Panc1 (cell line): ENCODE results near the gene UBFD1. TPM values are rescaled to one million over a fixed set of nuclear protein-coding genes. Genes with fewer than 3 reads are reported as not detected.
A peak's percentile ranks its signal among the peaks of the same experiment; 100 is the strongest.

Experiments
- ATAC-seq: fragments of 200-7000 bp; cut with Tn5 transposase; 2 replicates; pipeline ENCODE4 v1.9.1; 2020; ENCODE audit warnings: mild to moderate bottlenecking, moderate library complexity
- BruUV-seq: library from RNA; stranded (reverse); fragments of 400-500 nt; replicated peaks from 2 replicates; lab custom pipeline; 2021; lab: Mats Ljungman, UMichigan
- CTCF ChIA-PET: fragments of 300-600 bp; sonication (Branson Sonifier 250); formaldehyde crosslinking; loops from one replicate; lab custom pipeline; 2022; ENCODE audit warnings: antibody characterized with exemption; lab: Charles Lee
- POLR2A ChIA-PET: fragments of 300-600 bp; sonication (Branson Sonifier 250); formaldehyde crosslinking; loops from one replicate; lab custom pipeline; 2022; ENCODE audit warnings: antibody characterized with exemption; lab: Charles Lee
- DNase-seq: peaks from one replicate; pipeline ENCODE4 v3.0.0-alpha.2; 2010; ENCODE audit warnings: low read depth, low spot score
- H3K27ac ChIP-seq: 2 replicates; pipeline ENCODE4 v1.5.1; 2011; ENCODE audit warnings: mild to moderate bottlenecking, low read length, inconsistent platforms
- H3K27me3 ChIP-seq: fragments of 200-500 bp; sonication (Bioruptor generic); 2 replicates; pipeline ENCODE4 v1.6.0; 2014; ENCODE audit warnings: low read length, inconsistent platforms; ENCODE audit not compliant: control insufficient read depth, insufficient read depth
- H3K36me3 ChIP-seq: fragments of 200-500 bp; sonication (Bioruptor generic); 2 replicates; pipeline ENCODE4 v1.5.1; 2014; ENCODE audit warnings: inconsistent platforms, mild to moderate bottlenecking, low read length, moderate library complexity; ENCODE audit not compliant: control insufficient read depth, insufficient read depth
- H3K4me1 ChIP-seq: 2 replicates; pipeline ENCODE4 v1.5.1; 2011; ENCODE audit warnings: inconsistent platforms, mild to moderate bottlenecking, low read length, moderate library complexity; ENCODE audit not compliant: control insufficient read depth, insufficient read depth
- H3K4me3 ChIP-seq, 2 experiments: 2 replicates each; pipeline ENCODE4 v1.5.1; 2011 to 2012; ENCODE audit warnings: low read depth in 2 of 2, low read length in 2 of 2, mild to moderate bottlenecking in 2 of 2, inconsistent platforms in 1 of 2, moderate library complexity in 1 of 2
- H3K9me3 ChIP-seq: fragments of 200-500 bp; sonication (Bioruptor generic); 2 replicates; pipeline ENCODE4 v1.5.1; 2014; ENCODE audit warnings: low read depth, mild to moderate bottlenecking, inconsistent platforms, low read length, moderate library complexity; ENCODE audit not compliant: control insufficient read depth, insufficient read depth
- POLR2AphosphoS5 ChIP-seq: IDR thresholded peaks from 2 replicates; pipeline ENCODE4 v1.6.1; 2012; ENCODE audit warnings: mild to moderate bottlenecking, low read depth, low read length, moderate library complexity
- SIN3A ChIP-seq: IDR thresholded peaks from 2 replicates; pipeline ENCODE4 v1.6.1; 2012; ENCODE audit warnings: low read depth, mild to moderate bottlenecking, low read length, moderate library complexity, borderline replicate concordance; ENCODE audit not compliant: insufficient read depth
- TCF7L2 ChIP-seq: IDR thresholded peaks from 2 replicates; pipeline ENCODE4 v1.6.1; 2011; ENCODE audit warnings: mild to moderate bottlenecking, low read depth, low read length, inconsistent platforms
- in situ Hi-C: cut with HindIII; loops from 2 replicates; pipeline ENCODE4 v1.10.0; 2016; ENCODE audit warnings: low sequenced_read_pairs, low pct_unique_long_range_greater_than_20kb
- intact Hi-C: fragments of 100-400 bp; cut with micrococcal nuclease; formaldehyde crosslinking; loops from one replicate; pipeline ENCODE4 v1.10.0; 2022; ENCODE audit not compliant: unreplicated experiment
- total RNA-seq: library from RNA; stranded (reverse); gene quantifications from one replicate; pipeline ENCODE4 v1.2.1, GENCODE V29; 2021; ENCODE audit not compliant: unreplicated experiment
- TF ChIP-seq, protein P1 (sequence below): fragments of 450-650 bp; IDR thresholded peaks from 2 replicates; pipeline ENCODE4 v1.5.1; 2017; ENCODE audit warnings: mild to moderate bottlenecking
- TF ChIP-seq, protein P2 (sequence below), 2 experiments: IDR thresholded peaks; 2 replicates each; pipeline ENCODE4 v1.6.1; 2011 to 2012; ENCODE audit warnings: low read depth in 2 of 2, control low read depth in 1 of 2, low read length in 1 of 2, mild to moderate bottlenecking in 1 of 2, moderate library complexity in 1 of 2; ENCODE audit not compliant: insufficient read depth in 1 of 2

The UBFD1 gene
- total RNA-seq, 1 experiment from 2014 or later: 102 TPM

DNA sequence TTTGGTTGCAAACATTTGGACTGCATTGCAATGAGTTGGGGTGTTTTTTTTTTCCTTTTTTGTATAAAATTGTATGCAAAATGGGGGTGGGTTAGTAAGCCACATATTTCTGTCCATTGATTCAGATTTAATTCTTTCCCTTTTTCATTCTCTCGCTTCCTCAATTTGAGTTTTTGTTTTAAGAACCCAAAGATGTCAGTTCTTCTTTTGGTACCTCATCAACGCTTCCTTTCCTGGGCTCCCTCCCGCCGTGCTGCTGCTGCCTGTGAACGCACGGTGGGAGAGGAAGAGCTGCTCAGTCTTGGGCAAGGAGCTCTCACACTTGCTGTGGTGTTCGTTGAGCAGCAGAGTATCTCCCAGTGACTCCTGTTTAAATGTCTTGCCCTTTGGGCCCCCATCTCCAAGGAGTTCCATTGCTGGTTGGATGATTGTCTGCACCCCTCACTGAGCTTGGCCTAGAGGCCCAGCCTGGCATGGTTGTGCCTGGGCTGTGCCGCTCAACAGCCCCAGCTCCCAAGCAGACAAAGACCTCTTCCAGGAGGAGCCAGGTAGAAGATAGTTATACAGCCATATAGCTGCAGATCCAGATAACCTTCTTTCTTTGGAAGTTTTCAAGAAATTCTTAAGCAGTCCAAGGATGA is 13.6 kb downstream of the UBFD1 start:
- ChIA-PET POLR2A (interaction anchor here (0.6 kb wide), 1 partner anchor 51 kb away, joined by 3 read pairs; no protein-coding TSS in a partner anchor), CTCF (no interaction called here)
- ATAC-seq (no peak), DNase-seq (no peak)
- Histone ChIP-seq H3K36me3 (peaks cover 22% of the 10 kb centered on the region), H3K27ac (no peak overlapping the region), H3K27me3 (no peaks in the 10 kb centered on the region), H3K9me3 (no peaks in the 10 kb centered on the region), H3K4me3 (no peak overlapping the region), H3K4me1 (no peaks in the 10 kb centered on the region)
- in situ Hi-C loops: no loop called here
- TF ChIP-seq, protein P1, sequence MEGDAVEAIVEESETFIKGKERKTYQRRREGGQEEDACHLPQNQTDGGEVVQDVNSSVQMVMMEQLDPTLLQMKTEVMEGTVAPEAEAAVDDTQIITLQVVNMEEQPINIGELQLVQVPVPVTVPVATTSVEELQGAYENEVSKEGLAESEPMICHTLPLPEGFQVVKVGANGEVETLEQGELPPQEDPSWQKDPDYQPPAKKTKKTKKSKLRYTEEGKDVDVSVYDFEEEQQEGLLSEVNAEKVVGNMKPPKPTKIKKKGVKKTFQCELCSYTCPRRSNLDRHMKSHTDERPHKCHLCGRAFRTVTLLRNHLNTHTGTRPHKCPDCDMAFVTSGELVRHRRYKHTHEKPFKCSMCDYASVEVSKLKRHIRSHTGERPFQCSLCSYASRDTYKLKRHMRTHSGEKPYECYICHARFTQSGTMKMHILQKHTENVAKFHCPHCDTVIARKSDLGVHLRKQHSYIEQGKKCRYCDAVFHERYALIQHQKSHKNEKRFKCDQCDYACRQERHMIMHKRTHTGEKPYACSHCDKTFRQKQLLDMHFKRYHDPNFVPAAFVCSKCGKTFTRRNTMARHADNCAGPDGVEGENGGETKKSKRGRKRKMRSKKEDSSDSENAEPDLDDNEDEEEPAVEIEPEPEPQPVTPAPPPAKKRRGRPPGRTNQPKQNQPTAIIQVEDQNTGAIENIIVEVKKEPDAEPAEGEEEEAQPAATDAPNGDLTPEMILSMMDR: no peak
- TF ChIP-seq SIN3A (no peak), POLR2AphosphoS5 (no peak), TCF7L2 (no peak)
- TF ChIP-seq, protein P2, sequence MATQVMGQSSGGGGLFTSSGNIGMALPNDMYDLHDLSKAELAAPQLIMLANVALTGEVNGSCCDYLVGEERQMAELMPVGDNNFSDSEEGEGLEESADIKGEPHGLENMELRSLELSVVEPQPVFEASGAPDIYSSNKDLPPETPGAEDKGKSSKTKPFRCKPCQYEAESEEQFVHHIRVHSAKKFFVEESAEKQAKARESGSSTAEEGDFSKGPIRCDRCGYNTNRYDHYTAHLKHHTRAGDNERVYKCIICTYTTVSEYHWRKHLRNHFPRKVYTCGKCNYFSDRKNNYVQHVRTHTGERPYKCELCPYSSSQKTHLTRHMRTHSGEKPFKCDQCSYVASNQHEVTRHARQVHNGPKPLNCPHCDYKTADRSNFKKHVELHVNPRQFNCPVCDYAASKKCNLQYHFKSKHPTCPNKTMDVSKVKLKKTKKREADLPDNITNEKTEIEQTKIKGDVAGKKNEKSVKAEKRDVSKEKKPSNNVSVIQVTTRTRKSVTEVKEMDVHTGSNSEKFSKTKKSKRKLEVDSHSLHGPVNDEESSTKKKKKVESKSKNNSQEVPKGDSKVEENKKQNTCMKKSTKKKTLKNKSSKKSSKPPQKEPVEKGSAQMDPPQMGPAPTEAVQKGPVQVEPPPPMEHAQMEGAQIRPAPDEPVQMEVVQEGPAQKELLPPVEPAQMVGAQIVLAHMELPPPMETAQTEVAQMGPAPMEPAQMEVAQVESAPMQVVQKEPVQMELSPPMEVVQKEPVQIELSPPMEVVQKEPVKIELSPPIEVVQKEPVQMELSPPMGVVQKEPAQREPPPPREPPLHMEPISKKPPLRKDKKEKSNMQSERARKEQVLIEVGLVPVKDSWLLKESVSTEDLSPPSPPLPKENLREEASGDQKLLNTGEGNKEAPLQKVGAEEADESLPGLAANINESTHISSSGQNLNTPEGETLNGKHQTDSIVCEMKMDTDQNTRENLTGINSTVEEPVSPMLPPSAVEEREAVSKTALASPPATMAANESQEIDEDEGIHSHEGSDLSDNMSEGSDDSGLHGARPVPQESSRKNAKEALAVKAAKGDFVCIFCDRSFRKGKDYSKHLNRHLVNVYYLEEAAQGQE (IDR thresholded peaks at IDR 0.05; ENCODE audit: insufficient read depth in 1 of 2, low read depth in 2 of 2, low read length in 1 of 2): no peak
- intact Hi-C loops: no loop called here
- BruUV-seq: TSS peak; percentile 20

DNA sequence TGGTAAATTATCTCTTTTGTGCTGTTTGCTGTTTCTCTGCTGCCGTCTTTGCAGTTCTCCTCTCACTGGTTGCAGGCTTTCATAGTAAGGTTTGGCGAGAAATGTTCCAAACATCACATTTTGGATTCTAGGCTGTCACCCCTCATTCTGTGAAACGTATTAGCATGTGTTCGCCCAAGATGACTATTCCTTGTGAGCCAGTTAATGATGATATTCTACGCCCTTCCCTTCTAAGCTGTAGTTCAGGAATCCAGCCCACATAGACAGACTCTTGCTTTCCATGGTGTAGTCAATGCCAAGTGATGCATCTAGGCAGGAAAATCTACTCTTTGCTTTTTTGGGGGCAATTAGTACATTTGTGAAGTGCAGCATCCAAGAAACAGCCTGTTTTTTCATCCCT is 14.4 kb downstream of the UBFD1 start:
- in situ Hi-C loops: no loop called here
- H3K36me3 ChIP-seq: peaks cover 22% of the 10 kb centered on the region
- no TSS peak for BruUV-seq

More for the DNA sequence above, 14.4 kb downstream of the UBFD1 start:
- H3K9me3 ChIP-seq: no peaks in the 10 kb centered on the region
- DNase-seq (no peak), ATAC-seq (no peak)
- H3K4me1 ChIP-seq: no peaks in the 10 kb centered on the region
- H3K27ac ChIP-seq: no peak overlapping the region
- POLR2A ChIA-PET: interaction anchor here (0.6 kb wide), 1 partner anchor 117 kb away, joined by 4 read pairs; no protein-coding TSS in a partner anchor
- H3K27me3 ChIP-seq: no peaks in the 10 kb centered on the region
- TF ChIP-seq TCF7L2 (no peak), POLR2AphosphoS5 (no peak), SIN3A (no peak)
- TF ChIP-seq, protein P1: no peak
- TF ChIP-seq, protein P2 (IDR thresholded peaks at IDR 0.05; ENCODE audit: insufficient read depth in 1 of 2, low read depth in 2 of 2, low read length in 1 of 2): no peak
- intact Hi-C loops: no loop called here
- CTCF ChIA-PET: no interaction called here
- H3K4me3 ChIP-seq: no peak overlapping the region
